Activated naive CD8-positive, alpha-beta T cell treated with anti-CD3 and anti-CD28 coated beads, Interleukin-2, amount 10 ng/mL, durations not matched to agents 7 days and 5 days (primary cell): ENCODE results near the gene DUSP8. TPM values are rescaled to one million over a fixed set of nuclear protein-coding genes. Genes with fewer than 3 reads are reported as not detected.

ENCODE experiments used
- ATAC-seq: fragments of 150-1000 bp; cut with Tn5 transposase; one replicate; pipeline ENCODE4 v1.10.0; 2021; ENCODE audit warnings: low read depth, moderate library complexity
- POLR2A ChIA-PET: fragments of 350-600 bp; sonication (Branson Sonifier 250); formaldehyde crosslinking; loops from one replicate; lab custom pipeline; 2021; ENCODE audit warnings: antibody characterized with exemption; lab: Charles Lee
- DNase-seq: peaks from one replicate; pipeline ENCODE4 v3.0.0; 2021
- H3K27ac Mint-ChIP-seq: one replicate; pipeline ENCODE4 v1.8.0; 2022; ENCODE audit warnings: mild to moderate bottlenecking, mixed read lengths
- H3K27me3 Mint-ChIP-seq: one replicate; pipeline ENCODE4 v1.8.0; 2022; ENCODE audit warnings: mild to moderate bottlenecking, moderate library complexity, mixed read lengths
- H3K36me3 Mint-ChIP-seq: one replicate; pipeline ENCODE4 v1.8.0; 2021; ENCODE audit warnings: mild to moderate bottlenecking, mixed read lengths
- H3K4me1 Mint-ChIP-seq: one replicate; pipeline ENCODE4 v1.8.0; 2021; ENCODE audit warnings: mixed read lengths
- H3K4me3 Mint-ChIP-seq: one replicate; pipeline ENCODE4 v1.8.0; 2022; ENCODE audit warnings: mild to moderate bottlenecking, moderate library complexity, mixed read lengths
- H3K9me3 Mint-ChIP-seq: one replicate; pipeline ENCODE4 v1.8.0; 2021; ENCODE audit warnings: mixed read lengths
- total RNA-seq, 2 experiments: library from RNA; stranded (reverse); gene quantifications; one replicate each; pipeline ENCODE4 v1.2.3, GENCODE V29; 2021

The DUSP8 gene
- total RNA-seq, 2 experiments from 2014 or later, result 3.4 to 3.7 TPM

DNA sequence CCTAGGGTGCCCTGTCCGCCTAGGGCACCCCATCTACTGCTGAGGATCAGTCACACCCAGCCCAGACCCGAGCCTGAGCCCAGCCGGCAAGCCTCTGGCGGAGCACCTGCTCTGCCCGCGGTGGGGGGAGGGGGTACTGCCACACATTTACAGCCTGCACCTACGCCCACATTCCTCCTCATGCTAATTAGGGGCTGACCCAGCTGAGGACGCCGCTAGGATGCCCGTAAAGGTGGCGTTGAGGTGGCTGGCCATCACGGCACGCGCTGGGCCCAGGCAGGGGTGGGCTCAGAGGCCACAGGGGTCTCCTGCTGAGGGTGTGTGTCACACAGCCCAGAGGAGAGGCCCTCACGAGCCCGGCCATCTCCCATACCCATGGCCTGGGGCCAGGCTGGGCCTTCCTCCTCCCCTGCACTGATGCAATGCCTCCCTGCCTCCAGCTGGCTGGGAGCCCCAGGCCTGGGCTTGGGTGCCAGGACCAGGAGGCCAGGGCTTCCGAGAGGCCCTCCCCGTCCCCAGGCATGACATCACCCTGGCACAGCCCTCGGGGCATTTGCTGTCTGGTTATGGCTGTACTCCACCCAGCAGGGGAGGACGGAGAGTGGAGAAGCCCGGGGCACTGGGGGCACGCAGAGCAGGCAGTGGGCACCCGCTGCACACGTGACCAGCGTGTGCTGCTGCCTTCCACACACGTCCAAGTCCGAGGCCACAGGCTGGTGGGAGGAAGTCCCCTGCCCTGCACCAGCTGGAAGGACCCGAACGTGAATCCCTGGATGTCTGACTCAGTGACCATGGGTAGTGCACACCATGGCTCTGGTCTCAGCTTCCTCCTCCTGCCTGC lies 12.7 kb downstream of the DUSP8 start:
- no peaks in the 10 kb centered on the region for H3K36me3 Mint-ChIP-seq
- no peaks in the 10 kb centered on the region for H3K9me3 Mint-ChIP-seq
- POLR2A ChIA-PET, result no interaction called here
- H3K4me1 Mint-ChIP-seq, result no peaks in the 10 kb centered on the region
- ATAC-seq (no peak), DNase-seq (no peak)
- H3K27me3 Mint-ChIP-seq, result no peaks in the 10 kb centered on the region
- H3K27ac Mint-ChIP-seq, result no peak overlapping the region
- H3K4me3 Mint-ChIP-seq, result no peak overlapping the region

- ATAC-seq (no peak), DNase-seq (no peak)
- Mint-ChIP-seq H3K27ac (no peak overlapping the region), H3K36me3 (no peaks in the 10 kb centered on the region), H3K4me1 (no peaks in the 10 kb centered on the region), H3K4me3 (no peak overlapping the region), H3K9me3 (no peaks in the 10 kb centered on the region), H3K27me3 (peaks cover 1% of the 10 kb centered on the region)
- POLR2A ChIA-PET, result no interaction called here
Observed at GRCh38 chr11:1558775-1559110, 13.3 kb downstream of the DUSP8 start.

- Mint-ChIP-seq H3K4me3 (no peak overlapping the region), H3K27me3 (peaks cover 2% of the 10 kb centered on the region), H3K9me3 (no peaks in the 10 kb centered on the region), H3K4me1 (no peaks in the 10 kb centered on the region), H3K36me3 (no peaks in the 10 kb centered on the region), H3K27ac (no peak overlapping the region)
- POLR2A ChIA-PET, result no interaction called here
- DNase-seq (no peak), ATAC-seq (no peak)
Observed at GRCh38 chr11:1557904-1558774, 13.9 kb downstream of the DUSP8 start.

- ATAC-seq (no peak), DNase-seq (no peak)
- H3K36me3 Mint-ChIP-seq, result no peaks in the 10 kb centered on the region
- no peak overlapping the region for H3K27ac Mint-ChIP-seq
- no peak overlapping the region for H3K4me3 Mint-ChIP-seq
- POLR2A ChIA-PET, result no interaction called here
- no peaks in the 10 kb centered on the region for H3K4me1 Mint-ChIP-seq
- no peaks in the 10 kb centered on the region for H3K9me3 Mint-ChIP-seq
- H3K27me3 Mint-ChIP-seq, result peaks cover 2% of the 10 kb centered on the region
Observed at GRCh38 chr11:1557051-1557884, 14.8 kb downstream of the DUSP8 start.

DNA sequence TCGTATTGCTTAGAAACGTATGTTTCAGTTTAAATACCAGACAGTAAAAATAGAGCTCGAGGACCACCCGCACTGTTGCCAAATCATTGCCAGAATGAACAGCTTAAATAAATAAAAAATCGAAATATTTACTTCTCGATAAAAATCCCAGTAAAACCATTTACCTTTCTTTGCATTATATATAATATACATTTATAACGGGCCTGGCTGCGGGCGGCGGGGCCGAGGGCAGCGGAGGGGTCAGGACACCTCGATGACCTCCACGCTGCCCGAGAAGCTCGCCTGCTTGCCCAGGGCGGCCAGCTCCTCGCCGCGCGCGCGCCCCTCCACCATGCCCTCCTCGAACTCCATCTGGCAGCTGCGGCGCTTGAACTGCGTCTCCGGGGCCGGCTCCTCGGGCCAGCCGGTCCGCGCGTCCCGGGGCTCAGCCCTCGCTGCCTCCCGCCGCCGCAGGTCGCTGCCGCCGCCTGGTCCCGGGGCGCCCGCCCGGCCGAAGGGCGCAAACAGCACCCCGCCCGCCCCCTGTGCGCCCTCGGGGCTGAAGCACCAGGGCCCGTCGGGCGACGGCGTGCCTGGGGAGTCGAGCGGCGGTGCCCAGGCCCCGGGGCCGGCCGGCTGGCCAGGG lies 15.7 kb downstream of the DUSP8 start:
- POLR2A ChIA-PET, result no interaction called here
- no peaks in the 10 kb centered on the region for H3K9me3 Mint-ChIP-seq
- no peak overlapping the region for H3K4me3 Mint-ChIP-seq
- ATAC-seq (no peak), DNase-seq (no peak)
- peaks cover 2% of the 10 kb centered on the region for H3K27me3 Mint-ChIP-seq
- no peak overlapping the region for H3K27ac Mint-ChIP-seq
- no peaks in the 10 kb centered on the region for H3K36me3 Mint-ChIP-seq
- H3K4me1 Mint-ChIP-seq, result no peaks in the 10 kb centered on the region

DNA sequence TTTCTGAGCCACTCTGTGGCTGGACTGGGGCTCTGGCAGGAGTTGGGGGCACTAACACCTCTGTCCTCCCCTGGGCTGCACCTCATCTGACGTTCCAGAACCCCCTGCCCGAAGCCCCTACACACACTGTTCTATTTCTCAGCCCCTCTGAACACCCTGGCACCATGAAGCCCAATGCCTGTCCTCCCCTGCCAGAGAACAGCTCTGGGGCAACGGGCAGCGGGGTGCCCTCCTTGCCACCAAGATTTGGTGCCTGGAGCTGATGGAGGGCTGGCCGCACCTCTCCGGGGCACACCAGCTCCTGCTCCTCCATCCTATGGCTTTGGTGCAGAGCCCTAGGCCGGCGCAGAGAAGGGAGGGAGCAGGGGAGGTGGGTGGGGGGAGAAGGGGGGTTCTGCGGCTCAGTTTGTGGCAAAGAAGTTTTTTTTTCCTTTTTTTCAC lies 16.3 kb downstream of the DUSP8 start:
- DNase-seq, result no peak
- Mint-ChIP-seq H3K27me3 (peaks cover 2% of the 10 kb centered on the region), H3K4me3 (no peak overlapping the region), H3K27ac (no peak overlapping the region), H3K9me3 (no peaks in the 10 kb centered on the region), H3K36me3 (no peaks in the 10 kb centered on the region), H3K4me1 (no peaks in the 10 kb centered on the region)
- POLR2A ChIA-PET, result no interaction called here
- no peak for ATAC-seq

DNA sequence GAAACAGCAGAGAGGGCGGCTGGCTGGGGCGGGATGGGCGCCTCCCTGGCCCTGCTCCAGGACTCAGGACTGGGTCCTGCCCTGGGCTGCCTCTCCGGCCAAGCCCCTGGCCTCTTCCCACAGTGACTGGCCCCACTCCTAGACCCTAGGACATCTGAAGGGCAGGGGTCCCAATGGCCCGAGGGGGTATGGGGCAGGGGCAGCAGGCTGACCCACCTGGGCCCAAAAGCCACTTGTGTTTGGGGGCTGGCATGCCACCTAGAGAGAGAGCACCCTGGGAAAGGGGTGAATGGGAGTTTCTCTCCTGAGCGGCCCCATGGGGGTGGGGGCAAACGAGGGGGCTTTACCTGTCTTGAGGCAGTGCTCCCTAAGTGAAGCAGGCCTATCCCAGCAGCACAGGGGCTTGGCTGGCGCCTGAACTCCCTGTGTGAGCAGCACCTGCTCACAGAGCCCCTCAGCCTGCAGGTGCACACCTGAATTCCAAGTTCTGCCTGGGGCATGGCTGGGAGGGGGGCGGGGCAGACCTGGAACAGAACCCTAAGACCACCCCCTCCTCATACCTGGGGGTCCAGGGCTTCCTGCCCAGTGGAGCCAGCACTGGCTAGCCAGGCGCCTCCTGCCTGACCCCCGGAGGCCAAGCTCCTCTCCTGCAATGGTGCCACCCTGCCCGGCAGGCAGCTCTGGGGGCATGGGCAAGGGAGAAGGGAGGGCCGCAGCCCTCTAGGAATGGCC lies 16.9 kb downstream of the DUSP8 start:
- Mint-ChIP-seq H3K36me3 (no peaks in the 10 kb centered on the region), H3K4me3 (no peak overlapping the region), H3K4me1 (no peaks in the 10 kb centered on the region), H3K27ac (no peak overlapping the region), H3K27me3 (peaks cover 4% of the 10 kb centered on the region), H3K9me3 (no peaks in the 10 kb centered on the region)
- ATAC-seq, result no peak
- DNase-seq, result no peak
- POLR2A ChIA-PET, result no interaction called here

- Mint-ChIP-seq H3K27ac (no peak overlapping the region), H3K36me3 (no peaks in the 10 kb centered on the region), H3K9me3 (no peaks in the 10 kb centered on the region), H3K27me3 (peaks cover 12% of the 10 kb centered on the region), H3K4me3 (no peak overlapping the region), H3K4me1 (no peaks in the 10 kb centered on the region)
- DNase-seq, result no peak
- no peak for ATAC-seq
- POLR2A ChIA-PET, result no interaction called here
Observed at GRCh38 chr11:1553808-1554594, 18.1 kb downstream of the DUSP8 start.

GRCh38 chr11:1549338-1550330 lies 22.4 kb downstream of the DUSP8 start:
- Mint-ChIP-seq H3K4me3 (no peak overlapping the region), H3K27ac (no peak overlapping the region), H3K4me1 (no peaks in the 10 kb centered on the region), H3K27me3 (peaks cover 38% of the 10 kb centered on the region), H3K9me3 (no peaks in the 10 kb centered on the region), H3K36me3 (no peaks in the 10 kb centered on the region)
- ATAC-seq, result no peak
- no peak for DNase-seq
- POLR2A ChIA-PET, result no interaction called here

GRCh38 chr11:1548221-1549070 lies 23.6 kb downstream of the DUSP8 start:
- no peak overlapping the region for H3K4me3 Mint-ChIP-seq
- POLR2A ChIA-PET, result no interaction called here

More at GRCh38 chr11:1548221-1549070, 23.6 kb downstream of the DUSP8 start:
- DNase-seq (no peak), ATAC-seq (no peak)
- Mint-ChIP-seq H3K9me3 (no peaks in the 10 kb centered on the region), H3K4me1 (no peaks in the 10 kb centered on the region), H3K27me3 (peaks cover 38% of the 10 kb centered on the region), H3K27ac (no peak overlapping the region), H3K36me3 (no peaks in the 10 kb centered on the region)
